HCT116 (cell line): ENCODE measurements around the gene PISD. TPM values are rescaled to one million over a fixed set of nuclear protein-coding genes. Genes with fewer than 3 reads are reported as not detected.

Experiments
- ATAC-seq: fragments of 200-7000 bp; cut with Tn5 transposase; 2 replicates; pipeline ENCODE4 v1.9.1; 2020; ENCODE audit warnings: mild to moderate bottlenecking, moderate library complexity
- BruUV-seq: library from RNA; stranded (reverse); fragments of 400-500 nt; replicated peaks from 2 replicates; lab custom pipeline; 2021; lab: Mats Ljungman, UMichigan
- CTCF ChIA-PET: fragments of 300-600 bp; sonication (Branson Sonifier 250); formaldehyde crosslinking; loops from one replicate; lab custom pipeline; 2021; ENCODE audit warnings: antibody characterized with exemption; lab: Charles Lee
- POLR2A ChIA-PET: fragments of 300-600, 350-600 bp; sonication (Branson Sonifier 250); formaldehyde crosslinking; loops from one replicate; lab custom pipeline; 2021; ENCODE audit warnings: antibody characterized with exemption; lab: Charles Lee
- RAD21 ChIA-PET, 2 experiments: fragments of 300-600 bp; sonication (Branson Sonifier 250); formaldehyde crosslinking; loops; one replicate each; lab custom pipeline; 2023; ENCODE audit warnings: low total read pairs in 2 of 2; ENCODE audit not compliant: uncharacterized antibody in 2 of 2, unreplicated experiment in 2 of 2, low non-redundant PET in 1 of 2; lab: Charles Lee
- DNase-seq: peaks from one replicate; pipeline ENCODE4 v3.0.0-alpha.2; 2010; ENCODE audit warnings: low read depth, low spot score
- H2AFZ ChIP-seq: fragments of 200-600 bp; shearing (Covaris generic), sonication (generic); 2 replicates; pipeline ENCODE4 v1.6.1; 2017; ENCODE audit warnings: low read depth, mixed run types, mixed read lengths, antibody characterized with exemption, low read length; ENCODE audit not compliant: poor library complexity, severe bottlenecking
- H3K27ac ChIP-seq: 2 replicates; pipeline ENCODE4 v1.5.1; 2012; ENCODE audit warnings: low read depth, low read length
- H3K27me3 ChIP-seq: fragments of 200-600 bp; sonication (generic); 2 replicates; pipeline ENCODE4 v1.6.1; 2016; ENCODE audit warnings: mixed run types, low read length, mixed read lengths; ENCODE audit not compliant: insufficient read depth
- H3K36me3 ChIP-seq, 2 experiments: fragments of 200-500 bp in 1 of 2; fragments of 200-600 bp in 1 of 2; sonication (Bioruptor generic) in 1 of 2; sonication (generic) in 1 of 2; 2 replicates each; pipeline versions ENCODE4 v1.5.1 to v1.6.1; 2014 to 2016; ENCODE audit warnings: low read length in 2 of 2, inconsistent platforms in 1 of 2, mixed read lengths in 1 of 2, mixed run types in 1 of 2; ENCODE audit not compliant: insufficient read depth in 2 of 2, control insufficient read depth in 1 of 2
- H3K4me1 ChIP-seq, 2 experiments: fragments of 200-600 bp in 1 of 2; sonication (generic) in 1 of 2; 2 replicates each; pipeline versions ENCODE4 v1.5.1 to v1.6.1; 2012 to 2017; ENCODE audit warnings: low read length in 2 of 2, inconsistent platforms in 1 of 2, mild to moderate bottlenecking in 1 of 2, mixed read lengths in 1 of 2, mixed run types in 1 of 2, moderate library complexity in 1 of 2; ENCODE audit not compliant: insufficient read depth in 2 of 2, control insufficient read depth in 1 of 2
- H3K4me2 ChIP-seq: fragments of 200-600 bp; sonication (generic); 2 replicates; pipeline ENCODE4 v1.6.1; 2017; ENCODE audit warnings: mixed run types, low read length, mixed read lengths
- H3K4me3 ChIP-seq, 2 experiments: fragments of 200-600 bp in 1 of 2; sonication (generic) in 1 of 2; replicated peaks in 1 of 2; 2 replicates each; pipeline ENCODE4 v1.5.1; 2011 to 2016; ENCODE audit warnings: low read length in 2 of 2, control low read depth in 1 of 2, low read depth in 1 of 2, mild to moderate bottlenecking in 1 of 2, mixed read lengths in 1 of 2, mixed run types in 1 of 2
- H3K79me2 ChIP-seq: fragments of 200-600 bp; sonication (generic); 2 replicates; pipeline ENCODE4 v1.6.1; 2017; ENCODE audit warnings: mild to moderate bottlenecking, mixed run types, low read length, moderate library complexity, mixed read lengths; ENCODE audit not compliant: insufficient read depth
- H3K9ac ChIP-seq: fragments of 200-600 bp; sonication (generic); 2 replicates; pipeline ENCODE4 v1.6.1; 2016; ENCODE audit warnings: low read length, mixed read lengths
- H3K9me2 ChIP-seq: fragments of 200-600 bp; sonication (generic), shearing (Covaris generic); 2 replicates; pipeline ENCODE4 v1.6.1; 2017; ENCODE audit warnings: mixed run types, mild to moderate bottlenecking, moderate library complexity; ENCODE audit not compliant: insufficient read depth
- H3K9me3 ChIP-seq, 2 experiments: fragments of 200-500 bp in 1 of 2; fragments of 200-600 bp in 1 of 2; sonication (Bioruptor generic) in 1 of 2; sonication (generic) in 1 of 2; 2 replicates each; pipeline ENCODE4 v1.6.1; 2014 to 2017; ENCODE audit warnings: low read length in 2 of 2, mixed read lengths in 2 of 2, inconsistent platforms in 1 of 2, low read depth in 1 of 2, mild to moderate bottlenecking in 1 of 2, mixed run types in 1 of 2, moderate library complexity in 1 of 2; ENCODE audit not compliant: control insufficient read depth in 1 of 2, insufficient read depth in 1 of 2
- H4K20me1 ChIP-seq: fragments of 200-600 bp; sonication (generic), shearing (Covaris generic); 2 replicates; pipeline ENCODE4 v1.6.1; 2017; ENCODE audit warnings: mixed run types, mild to moderate bottlenecking, moderate library complexity; ENCODE audit not compliant: insufficient read depth
- CBX3 ChIP-seq: IDR thresholded peaks from 2 replicates; pipeline ENCODE4 v1.6.1; 2012; ENCODE audit warnings: low read depth
- EGR1 ChIP-seq: IDR thresholded peaks from 2 replicates; pipeline ENCODE4 v1.6.1; 2012; ENCODE audit warnings: low read depth
- ELF1 ChIP-seq: IDR thresholded peaks from 2 replicates; pipeline ENCODE4 v1.6.1; 2012; ENCODE audit warnings: low read depth, borderline replicate concordance
- JUND ChIP-seq: IDR thresholded peaks from 2 replicates; pipeline ENCODE4 v1.6.1; 2012
- MAX ChIP-seq: IDR thresholded peaks from 2 replicates; pipeline ENCODE4 v1.6.1; 2012
- POLR2A ChIP-seq: IDR thresholded peaks from 2 replicates; pipeline ENCODE4 v1.7.0; 2011; ENCODE audit warnings: borderline replicate concordance; ENCODE audit not compliant: insufficient read depth, insufficient read length; ENCODE audit errors: extremely low read depth
- RAD21 ChIP-seq: IDR thresholded peaks from 2 replicates; pipeline ENCODE4 v1.6.1; 2012; ENCODE audit warnings: low read depth, mild to moderate bottlenecking
- SP1 ChIP-seq: IDR thresholded peaks from 2 replicates; pipeline ENCODE4 v1.6.1; 2012; ENCODE audit warnings: low read depth
- SRF ChIP-seq: IDR thresholded peaks from 2 replicates; pipeline ENCODE4 v1.6.1; 2012; ENCODE audit warnings: low read depth
- intact Hi-C: fragments of 100-400 bp; cut with micrococcal nuclease; formaldehyde crosslinking; loops from 2 replicates; pipeline ENCODE4 v1.10.0; 2022
- total RNA-seq: library from RNA; stranded (reverse); gene quantifications from one replicate; pipeline ENCODE4 v1.2.1, GENCODE V29; 2021; ENCODE audit not compliant: unreplicated experiment
- TF ChIP-seq, protein P1 (sequence below), 3 experiments: fragments of 200-600 bp in 1 of 3; sonication (generic) in 1 of 3; IDR thresholded peaks in 2 of 3; conservative IDR thresholded peaks in 1 of 3; 2 replicates each; pipeline ENCODE4 v1.5.1; 2012 to 2017; ENCODE audit warnings: low read depth in 2 of 3, low read length in 2 of 3, antibody characterized with exemption in 1 of 3, borderline replicate concordance in 1 of 3, control low read depth in 1 of 3, mild to moderate bottlenecking in 1 of 3, mixed read lengths in 1 of 3, mixed run types in 1 of 3, moderate library complexity in 1 of 3; ENCODE audit not compliant: insufficient read depth in 1 of 3

Gene PISD
- total RNA-seq, 1 experiment from 2014 or later, result 47.1 TPM

- H3K4me2 ChIP-seq, result no peak overlapping the region
- no peak overlapping the region for H2AFZ ChIP-seq
- no peaks in the 10 kb centered on the region for H4K20me1 ChIP-seq
- CTCF ChIA-PET, result interaction anchor here (0.6 kb wide), 1 partner anchor 113 kb away, joined by 4 read pairs; no protein-coding TSS in a partner anchor
- peaks cover 7 to 17% of the 10 kb centered on the region in 2 experiments for H3K4me1 ChIP-seq
- H3K27ac ChIP-seq, result no peak overlapping the region
- no peaks in the 10 kb centered on the region for H3K79me2 ChIP-seq
- no peak for TF ChIP-seq ELF1
- TF ChIP-seq POLR2A, result no peak
- TF ChIP-seq MAX, result no peak
- TF ChIP-seq SRF, result no peak
- no peak for TF ChIP-seq SP1
- TF ChIP-seq RAD21, result no peak
- TF ChIP-seq JUND, result no peak
- no peaks in the 10 kb centered on the region for H3K9me2 ChIP-seq
- RAD21 ChIA-PET, result no interaction called here
- no peak overlapping the region for H3K9ac ChIP-seq
- no peaks in the 10 kb centered on the region for H3K27me3 ChIP-seq
- intact Hi-C loops, result no loop called here
- no peak for ATAC-seq
- POLR2A ChIA-PET, result no interaction called here
- H3K4me3 ChIP-seq, result no peak overlapping the region
- peaks cover 12 to 23% of the 10 kb centered on the region in 2 experiments; a peak in 3 of 4 replicates for H3K36me3 ChIP-seq
- BruUV-seq, result no TSS peak
- no peak for DNase-seq
- no peaks in the 10 kb centered on the region for H3K9me3 ChIP-seq
Observed at GRCh38 chr22:31683181-31684105, 21.4 kb upstream of the PISD start.

DNA sequence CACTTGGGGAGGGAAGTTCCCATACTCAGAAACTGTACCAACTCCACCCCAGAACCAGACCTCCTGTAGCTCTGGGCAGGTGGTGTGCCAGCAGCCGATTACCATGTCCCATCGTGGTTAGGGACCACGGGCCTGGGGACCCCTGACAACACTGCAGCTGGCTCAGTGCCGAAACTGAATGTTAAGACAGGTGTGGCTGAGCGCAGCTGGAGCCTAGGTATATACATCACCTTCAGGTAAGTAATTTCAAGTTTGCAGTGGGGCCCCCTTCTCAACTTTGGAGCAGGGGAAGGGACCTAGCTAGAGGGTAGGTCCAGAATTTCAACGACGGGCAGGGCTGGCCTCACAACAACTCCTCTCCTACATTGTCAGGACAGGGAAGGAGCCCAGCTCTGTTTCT, 20.7 kb upstream of the PISD start:
- no peaks in the 10 kb centered on the region for H3K9me2 ChIP-seq
- peaks cover 7 to 17% of the 10 kb centered on the region in 2 experiments for H3K4me1 ChIP-seq
- POLR2A ChIA-PET, result no interaction called here
- intact Hi-C loops, result no loop called here
- peaks cover 12 to 23% of the 10 kb centered on the region in 2 experiments; a peak in 3 of 4 replicates for H3K36me3 ChIP-seq
- no peak overlapping the region for H3K27ac ChIP-seq
- DNase-seq (no peak), ATAC-seq (no peak)
- H4K20me1 ChIP-seq, result no peaks in the 10 kb centered on the region
- no TSS peak for BruUV-seq
- no peak overlapping the region for H3K4me3 ChIP-seq
- no peaks in the 10 kb centered on the region for H3K27me3 ChIP-seq
- H3K4me2 ChIP-seq, result no peak overlapping the region
- no peaks in the 10 kb centered on the region for H3K9me3 ChIP-seq
- H2AFZ ChIP-seq, result no peak overlapping the region
- no peaks in the 10 kb centered on the region for H3K79me2 ChIP-seq
- H3K9ac ChIP-seq, result no peak overlapping the region
- no peak for TF ChIP-seq CBX3
- TF ChIP-seq POLR2A, result no peak
- TF ChIP-seq, protein P1, sequence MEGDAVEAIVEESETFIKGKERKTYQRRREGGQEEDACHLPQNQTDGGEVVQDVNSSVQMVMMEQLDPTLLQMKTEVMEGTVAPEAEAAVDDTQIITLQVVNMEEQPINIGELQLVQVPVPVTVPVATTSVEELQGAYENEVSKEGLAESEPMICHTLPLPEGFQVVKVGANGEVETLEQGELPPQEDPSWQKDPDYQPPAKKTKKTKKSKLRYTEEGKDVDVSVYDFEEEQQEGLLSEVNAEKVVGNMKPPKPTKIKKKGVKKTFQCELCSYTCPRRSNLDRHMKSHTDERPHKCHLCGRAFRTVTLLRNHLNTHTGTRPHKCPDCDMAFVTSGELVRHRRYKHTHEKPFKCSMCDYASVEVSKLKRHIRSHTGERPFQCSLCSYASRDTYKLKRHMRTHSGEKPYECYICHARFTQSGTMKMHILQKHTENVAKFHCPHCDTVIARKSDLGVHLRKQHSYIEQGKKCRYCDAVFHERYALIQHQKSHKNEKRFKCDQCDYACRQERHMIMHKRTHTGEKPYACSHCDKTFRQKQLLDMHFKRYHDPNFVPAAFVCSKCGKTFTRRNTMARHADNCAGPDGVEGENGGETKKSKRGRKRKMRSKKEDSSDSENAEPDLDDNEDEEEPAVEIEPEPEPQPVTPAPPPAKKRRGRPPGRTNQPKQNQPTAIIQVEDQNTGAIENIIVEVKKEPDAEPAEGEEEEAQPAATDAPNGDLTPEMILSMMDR (IDR thresholded peaks at IDR 0.05 in 2 of 3, conservative IDR thresholded peaks at IDR 0.05 in 1 of 3; ENCODE audit: borderline replicate concordance in 1 of 3, insufficient read depth in 1 of 3, low read depth in 2 of 3, low read length in 2 of 3), result no peak
- no peak for TF ChIP-seq SRF
- no peak for TF ChIP-seq EGR1
- TF ChIP-seq, all 23 proteins: peak for 0
- ChIA-PET CTCF (interaction anchor here (0.6 kb wide), 1 partner anchor 114 kb away, joined by 4 read pairs; no protein-coding TSS in a partner anchor), RAD21 (no interaction called here)
